ENCODE results near the gene EEFSEC. TPM values are rescaled to one million over a fixed set of nuclear protein-coding genes. Genes with fewer than 3 reads are reported as not detected.

Gene EEFSEC
- total RNA-seq, 1 donor from 2014 or later, result 15.6 TPM

- Mint-ChIP-seq H3K36me3 (ENCODE audit: unreplicated experiment) (peaks cover 9% of the 10 kb centered on the region), H3K9me3 (ENCODE audit: unreplicated experiment) (peaks cover 7% of the 10 kb centered on the region), H3K27me3 (ENCODE audit: unreplicated experiment) (no peaks in the 10 kb centered on the region), H3K4me1 (ENCODE audit: unreplicated experiment) (peaks cover 24% of the 10 kb centered on the region), H3K4me3 (ENCODE audit: unreplicated experiment) (no peak overlapping the region), H3K27ac (ENCODE audit: unreplicated experiment) (no peak overlapping the region)
- peak; percentile 46 for DNase-seq (ENCODE audit: extremely low spot score, unreplicated experiment)
- TF ChIP-seq CTCF (IDR thresholded peaks at IDR 0.05), result no peak
Observed at GRCh38 chr3:128293930-128294329, 140.6 kb downstream of the EEFSEC start.

GRCh38 chr3:128294999-128295468 lies 141.8 kb downstream of the EEFSEC start:
- no peak overlapping the region for H3K4me3 Mint-ChIP-seq (ENCODE audit: unreplicated experiment)
- H3K4me1 Mint-ChIP-seq (ENCODE audit: unreplicated experiment), result peaks cover 24% of the 10 kb centered on the region
- no peak overlapping the region for H3K27ac Mint-ChIP-seq (ENCODE audit: unreplicated experiment)
- TF ChIP-seq CTCF (IDR thresholded peaks at IDR 0.05), result no peak
- H3K9me3 Mint-ChIP-seq (ENCODE audit: unreplicated experiment), result peaks cover 5% of the 10 kb centered on the region
- no peaks in the 10 kb centered on the region for H3K27me3 Mint-ChIP-seq (ENCODE audit: unreplicated experiment)
- peaks cover 5% of the 10 kb centered on the region for H3K36me3 Mint-ChIP-seq (ENCODE audit: unreplicated experiment)
- DNase-seq (ENCODE audit: extremely low spot score, unreplicated experiment), result peak; percentile 19

GRCh38 chr3:128296469-128297251 lies 143.4 kb downstream of the EEFSEC start:
- DNase-seq (ENCODE audit: extremely low spot score, unreplicated experiment), result peak; percentile 49
- Mint-ChIP-seq H3K4me3 (ENCODE audit: unreplicated experiment) (no peak overlapping the region), H3K9me3 (ENCODE audit: unreplicated experiment) (no peaks in the 10 kb centered on the region), H3K4me1 (ENCODE audit: unreplicated experiment) (peaks cover 24% of the 10 kb centered on the region), H3K27ac (ENCODE audit: unreplicated experiment) (no peak overlapping the region), H3K27me3 (ENCODE audit: unreplicated experiment) (no peaks in the 10 kb centered on the region), H3K36me3 (ENCODE audit: unreplicated experiment) (no peaks in the 10 kb centered on the region)
- TF ChIP-seq CTCF (IDR thresholded peaks at IDR 0.05), result no peak

GRCh38 chr3:128297401-128298138 lies 144.3 kb downstream of the EEFSEC start:
- H3K4me3 Mint-ChIP-seq (ENCODE audit: unreplicated experiment), result no peak overlapping the region

More at GRCh38 chr3:128297401-128298138, 144.3 kb downstream of the EEFSEC start:
- H3K27ac Mint-ChIP-seq (ENCODE audit: unreplicated experiment), result peak overlapping the region; percentile 36
- H3K27me3 Mint-ChIP-seq (ENCODE audit: unreplicated experiment), result no peaks in the 10 kb centered on the region
- no peak for TF ChIP-seq CTCF (IDR thresholded peaks at IDR 0.05)
- H3K4me1 Mint-ChIP-seq (ENCODE audit: unreplicated experiment), result peaks cover 24% of the 10 kb centered on the region
- no peaks in the 10 kb centered on the region for H3K36me3 Mint-ChIP-seq (ENCODE audit: unreplicated experiment)
- peak; percentile 84 for DNase-seq (ENCODE audit: extremely low spot score, unreplicated experiment)
- H3K9me3 Mint-ChIP-seq (ENCODE audit: unreplicated experiment), result no peaks in the 10 kb centered on the region
